ENCODE measurements around the gene KCNMB4. TPM values are rescaled to one million over a fixed set of nuclear protein-coding genes. Genes with fewer than 3 reads are reported as not detected.
A peak's percentile ranks its signal among the peaks of the same experiment; 100 is the strongest.

The KCNMB4 gene
- 1 to 10 TPM in 1 of 2 experiments, under 1 TPM in 1; 0.82 to 1.0 TPM for total RNA-seq

GRCh38 chr12:70365648-70366518 is at the start of gene KCNMB4:
Gene KCNMB4 (plus strand): TSS chr12:70366290. CDS start chr12:70366735, 445 bp downstream.
- DNase-seq: peak; percentile 85
- Mint-ChIP-seq H3K27ac (peak within 1 kb of the TSS; percentile 57), H3K4me1 (peaks cover 26% of the 10 kb centered on the region), H3K9me3 (no peaks in the 10 kb centered on the region), H3K27me3 (peaks cover 15% of the 10 kb centered on the region), H3K36me3 (no peaks in the 10 kb centered on the region), H3K4me3 (peak within 1 kb of the TSS; percentile 90)

- H3K27ac Mint-ChIP-seq: no peak overlapping the region
- peaks cover 18% of the 10 kb centered on the region for H3K36me3 Mint-ChIP-seq
- DNase-seq: no peak
- peaks cover 27% of the 10 kb centered on the region for H3K4me1 Mint-ChIP-seq
- H3K27me3 Mint-ChIP-seq: no peaks in the 10 kb centered on the region
- no peak overlapping the region for H3K4me3 Mint-ChIP-seq
- no peaks in the 10 kb centered on the region for H3K9me3 Mint-ChIP-seq
Observed at GRCh38 chr12:70317781-70318180, 48.3 kb upstream of the KCNMB4 start.

- peaks cover 28% of the 10 kb centered on the region for H3K4me1 Mint-ChIP-seq
Observed at GRCh38 chr12:70319605-70320004, 46.5 kb upstream of the KCNMB4 start.

DNA sequence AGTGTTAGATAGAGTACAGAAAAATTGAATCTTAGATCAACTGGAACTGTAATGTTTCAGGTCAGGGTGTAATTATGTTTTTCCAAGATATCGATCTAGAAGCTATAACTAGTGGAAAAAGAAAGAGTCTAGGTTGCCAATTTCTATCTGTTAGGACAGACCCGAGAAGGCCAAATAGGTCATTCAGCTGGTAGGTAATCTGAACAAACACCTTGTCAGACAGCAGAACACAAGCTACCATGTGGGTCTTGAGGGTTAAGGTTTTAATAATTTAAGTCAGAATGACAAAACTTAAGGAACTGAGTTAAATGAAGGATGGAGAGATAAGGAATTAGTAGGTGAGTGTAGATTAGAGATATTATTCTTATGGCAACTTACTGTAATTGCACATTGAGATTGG is 44.9 kb upstream of the KCNMB4 start:
- H3K4me3 Mint-ChIP-seq: no peak overlapping the region

More at GRCh38 chr12:70319605-70320004, 46.5 kb upstream of the KCNMB4 start:
- no peak for DNase-seq
- H3K9me3 Mint-ChIP-seq: no peaks in the 10 kb centered on the region
- H3K4me3 Mint-ChIP-seq: no peak overlapping the region
- H3K27ac Mint-ChIP-seq: no peak overlapping the region
- peaks cover 25% of the 10 kb centered on the region for H3K36me3 Mint-ChIP-seq
- no peaks in the 10 kb centered on the region for H3K27me3 Mint-ChIP-seq

DNA sequence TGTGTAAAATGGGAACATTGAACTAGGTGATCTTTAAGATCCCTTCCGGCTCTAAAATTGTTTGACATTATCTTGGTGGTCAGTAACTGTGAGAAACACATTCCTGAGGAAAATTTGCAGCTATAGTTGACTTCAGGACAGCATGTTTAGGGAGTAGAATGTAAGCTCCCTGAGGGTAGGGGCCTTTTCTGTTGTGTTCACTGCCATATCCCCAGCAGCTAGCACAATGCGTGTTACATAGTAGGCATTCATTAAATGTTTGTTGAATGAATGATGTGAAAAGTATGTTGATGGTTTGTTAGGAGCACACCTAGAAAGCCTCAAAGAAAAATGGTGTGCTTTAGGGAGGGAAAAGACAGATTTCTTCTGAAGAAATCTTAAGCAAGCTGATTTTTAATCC is 38.5 kb upstream of the KCNMB4 start:
- no peak for DNase-seq
- H3K4me3 Mint-ChIP-seq: no peak overlapping the region
- H3K27ac Mint-ChIP-seq: no peak overlapping the region
- peaks cover 3% of the 10 kb centered on the region for H3K9me3 Mint-ChIP-seq
- H3K27me3 Mint-ChIP-seq: no peaks in the 10 kb centered on the region
- H3K4me1 Mint-ChIP-seq: peaks cover 21% of the 10 kb centered on the region
- H3K36me3 Mint-ChIP-seq: peaks cover 48% of the 10 kb centered on the region

More for the DNA sequence above, 44.9 kb upstream of the KCNMB4 start:
- Mint-ChIP-seq H3K36me3 (peaks cover 24% of the 10 kb centered on the region), H3K9me3 (no peaks in the 10 kb centered on the region), H3K27ac (no peak overlapping the region), H3K4me1 (peaks cover 22% of the 10 kb centered on the region), H3K27me3 (no peaks in the 10 kb centered on the region)
- DNase-seq: no peak

GRCh38 chr12:70329728-70330127 is 36.4 kb upstream of the KCNMB4 start:
- peaks cover 38% of the 10 kb centered on the region for H3K36me3 Mint-ChIP-seq
- no peaks in the 10 kb centered on the region for H3K27me3 Mint-ChIP-seq
- H3K4me1 Mint-ChIP-seq: peaks cover 19% of the 10 kb centered on the region
- H3K9me3 Mint-ChIP-seq: peaks cover 3% of the 10 kb centered on the region
- no peak overlapping the region for H3K4me3 Mint-ChIP-seq
- H3K27ac Mint-ChIP-seq: no peak overlapping the region
- DNase-seq: no peak

- Mint-ChIP-seq H3K4me3 (no peak overlapping the region), H3K27me3 (no peaks in the 10 kb centered on the region), H3K27ac (no peak overlapping the region), H3K9me3 (peaks cover 3% of the 10 kb centered on the region), H3K4me1 (peaks cover 19% of the 10 kb centered on the region), H3K36me3 (peaks cover 34% of the 10 kb centered on the region)
- no peak for DNase-seq
Observed at GRCh38 chr12:70330158-70330557, 35.9 kb upstream of the KCNMB4 start.

- no peak overlapping the region for H3K4me3 Mint-ChIP-seq
- no peak for DNase-seq
- peaks cover 15% of the 10 kb centered on the region for H3K4me1 Mint-ChIP-seq
- no peaks in the 10 kb centered on the region for H3K27me3 Mint-ChIP-seq
- peaks cover 26% of the 10 kb centered on the region for H3K36me3 Mint-ChIP-seq
- no peak overlapping the region for H3K27ac Mint-ChIP-seq
- H3K9me3 Mint-ChIP-seq: peaks cover 1% of the 10 kb centered on the region
Observed at GRCh38 chr12:70332236-70332635, 33.9 kb upstream of the KCNMB4 start.

DNA sequence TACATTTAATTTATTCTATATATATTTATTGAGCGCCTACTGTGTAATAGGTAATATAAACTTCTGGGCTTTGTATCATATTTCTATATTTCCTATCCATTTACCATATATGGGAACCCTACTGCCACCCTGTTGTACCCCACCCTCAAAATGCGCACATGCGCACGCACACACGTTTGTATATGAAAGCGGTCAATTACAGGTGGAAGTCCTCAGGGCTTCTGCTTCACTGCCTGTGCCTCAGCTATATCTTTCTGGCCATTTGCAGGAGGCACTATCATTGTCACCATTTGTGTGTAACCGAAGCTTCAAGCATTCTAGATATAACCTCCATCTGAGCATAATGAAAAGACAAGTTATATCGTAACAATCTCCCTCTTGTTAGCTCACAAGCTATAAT is 31.3 kb upstream of the KCNMB4 start:
- Mint-ChIP-seq H3K9me3 (peaks cover 1% of the 10 kb centered on the region), H3K4me1 (peaks cover 15% of the 10 kb centered on the region), H3K27ac (no peak overlapping the region), H3K4me3 (no peak overlapping the region), H3K27me3 (no peaks in the 10 kb centered on the region), H3K36me3 (peaks cover 21% of the 10 kb centered on the region)
- no peak for DNase-seq

DNA sequence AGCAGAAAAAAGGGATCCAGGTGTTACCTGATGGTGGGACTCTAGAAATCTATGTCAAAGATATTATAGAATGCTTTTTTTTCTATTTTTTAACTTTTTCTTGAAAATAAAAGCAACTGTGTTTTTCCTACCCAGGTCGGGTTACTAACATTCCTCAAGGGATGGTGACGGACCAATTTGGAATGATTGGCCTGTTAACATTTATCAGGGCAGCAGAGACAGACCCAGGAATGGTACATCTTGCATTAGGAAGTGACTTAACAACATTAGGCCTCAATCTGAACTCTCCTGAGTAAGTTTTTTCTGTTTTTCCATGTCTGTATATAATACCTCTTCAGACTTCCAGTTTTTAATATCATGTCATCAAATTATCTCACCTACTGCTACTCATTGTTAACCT is 27.6 kb upstream of the KCNMB4 start:
- Mint-ChIP-seq H3K27me3 (no peaks in the 10 kb centered on the region), H3K36me3 (peaks cover 25% of the 10 kb centered on the region), H3K4me3 (no peak overlapping the region)

DNA sequence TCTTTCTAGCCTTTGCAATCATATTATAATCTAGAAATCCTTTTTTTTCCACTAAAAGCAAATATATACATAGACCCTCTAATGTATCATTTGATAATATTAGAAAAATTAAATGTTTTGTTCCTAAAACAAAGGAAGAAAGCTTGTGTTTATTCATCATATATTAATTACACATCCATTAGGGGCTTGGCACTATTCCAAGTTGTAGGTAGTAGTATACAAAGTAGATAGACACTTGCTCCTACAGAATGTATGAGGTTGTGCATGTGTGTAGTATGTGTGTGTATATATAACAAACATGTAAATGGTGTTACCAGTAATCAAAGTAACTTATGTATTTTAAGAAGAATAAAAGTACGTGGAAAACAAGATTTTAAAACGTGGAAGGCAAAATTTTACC is 15.0 kb upstream of the KCNMB4 start:
- Mint-ChIP-seq H3K36me3 (peaks cover 10% of the 10 kb centered on the region), H3K9me3 (no peaks in the 10 kb centered on the region), H3K4me1 (peaks cover 5% of the 10 kb centered on the region), H3K27me3 (no peaks in the 10 kb centered on the region), H3K27ac (no peak overlapping the region), H3K4me3 (no peak overlapping the region)
- no peak for DNase-seq

More for the DNA sequence above, 27.6 kb upstream of the KCNMB4 start:
- no peak overlapping the region for H3K27ac Mint-ChIP-seq
- no peaks in the 10 kb centered on the region for H3K9me3 Mint-ChIP-seq
- peaks cover 2% of the 10 kb centered on the region for H3K4me1 Mint-ChIP-seq
- DNase-seq: no peak

- no peak for DNase-seq
- Mint-ChIP-seq H3K36me3 (peaks cover 10% of the 10 kb centered on the region), H3K27me3 (no peaks in the 10 kb centered on the region), H3K4me1 (peaks cover 5% of the 10 kb centered on the region), H3K4me3 (no peak overlapping the region), H3K9me3 (no peaks in the 10 kb centered on the region), H3K27ac (no peak overlapping the region)
Observed at GRCh38 chr12:70353780-70354660, 12.1 kb upstream of the KCNMB4 start.

GRCh38 chr12:70354787-70355186 is 11.3 kb upstream of the KCNMB4 start:
- DNase-seq: no peak
- Mint-ChIP-seq H3K9me3 (no peaks in the 10 kb centered on the region), H3K27me3 (no peaks in the 10 kb centered on the region), H3K4me1 (peaks cover 5% of the 10 kb centered on the region), H3K27ac (no peak overlapping the region), H3K4me3 (no peak overlapping the region), H3K36me3 (peaks cover 8% of the 10 kb centered on the region)

GRCh38 chr12:70355972-70356371 is 10.1 kb upstream of the KCNMB4 start:
- Mint-ChIP-seq H3K9me3 (no peaks in the 10 kb centered on the region), H3K27ac (no peak overlapping the region)

More at GRCh38 chr12:70355972-70356371, 10.1 kb upstream of the KCNMB4 start:
- no peak for DNase-seq
- Mint-ChIP-seq H3K27me3 (no peaks in the 10 kb centered on the region), H3K36me3 (peaks cover 8% of the 10 kb centered on the region), H3K4me1 (peaks cover 5% of the 10 kb centered on the region), H3K4me3 (no peak overlapping the region)
